HK-2 (cell line): Measurements from ENCODE around the gene DBF4B.

ENCODE experiments used
- DNase-seq: peaks from one replicate; pipeline ENCODE4 v3.0.0-alpha.2; 2018; ENCODE audit not compliant: unreplicated experiment

Gene DBF4B

GRCh38 chr17:44777394-44778348, 69.2 kb downstream of the DBF4B start:
- DNase-seq, result no peak

GRCh38 chr17:44778656-44779210, 70.3 kb downstream of the DBF4B start:
- no peak for DNase-seq

GRCh38 chr17:44779211-44780025, 71.0 kb downstream of the DBF4B start:
- DNase-seq, result peak; percentile 86

GRCh38 chr17:44780161-44780560, 71.7 kb downstream of the DBF4B start:
- DNase-seq, result no peak

- DNase-seq, result no peak
These were observed 72.5 kb downstream of the DBF4B start for GRCh38 chr17:44780845-44781480.

- DNase-seq, result no peak
These were observed 73.3 kb downstream of the DBF4B start for GRCh38 chr17:44781551-44782325.

GRCh38 chr17:44782326-44782850, 73.9 kb downstream of the DBF4B start:
- no peak for DNase-seq

- DNase-seq, result no peak
These were observed 77.5 kb downstream of the DBF4B start for GRCh38 chr17:44785921-44786320.

- DNase-seq, result no peak
These were observed 78.2 kb downstream of the DBF4B start for GRCh38 chr17:44786551-44787081.

- DNase-seq, result no peak
These were observed 78.9 kb downstream of the DBF4B start for GRCh38 chr17:44787271-44787940.

- no peak for DNase-seq
These were observed 79.7 kb downstream of the DBF4B start for GRCh38 chr17:44788139-44788538.

GRCh38 chr17:44792276-44792675, 83.8 kb downstream of the DBF4B start:
- no peak for DNase-seq

GRCh38 chr17:44793885-44794842, 85.7 kb downstream of the DBF4B start:
- no peak for DNase-seq

GRCh38 chr17:44794851-44795413, 86.5 kb downstream of the DBF4B start:
- DNase-seq, result peak; percentile 60

GRCh38 chr17:44795421-44795820, 87.0 kb downstream of the DBF4B start:
- no peak for DNase-seq

- no peak for DNase-seq
These were observed 87.5 kb downstream of the DBF4B start for GRCh38 chr17:44795928-44796327.

- no peak for DNase-seq
These were observed 88.3 kb downstream of the DBF4B start for GRCh38 chr17:44796731-44797130.

- DNase-seq, result no peak
These were observed 89.3 kb downstream of the DBF4B start for GRCh38 chr17:44797802-44798201.
